Effector memory CD8-positive, alpha-beta T cell (primary cell): ENCODE results near the gene IST1.
A peak's percentile ranks its signal among the peaks of the same experiment; 100 is the strongest.

Source experiments
- ATAC-seq: fragments of 150-1000 bp; cut with Tn5 transposase; replicated peaks from 2 replicates; pipeline ENCODE4 v1.10.0; 2021; ENCODE audit warnings: mild to moderate bottlenecking, moderate library complexity
- DNase-seq, 3 experiments: peaks; one replicate each; pipeline ENCODE4 v3.0.0; 2021
- H3K27ac Mint-ChIP-seq, 2 donors: one replicate each; pipeline ENCODE4 v1.8.0; 2022; ENCODE audit warnings: mild to moderate bottlenecking in 2 of 2, mixed read lengths in 2 of 2, moderate library complexity in 2 of 2
- H3K27me3 Mint-ChIP-seq, 2 donors: one replicate each; pipeline ENCODE4 v1.8.0; 2022; ENCODE audit warnings: mixed read lengths in 2 of 2
- H3K36me3 Mint-ChIP-seq: one replicate; pipeline ENCODE4 v1.8.0; 2022; ENCODE audit warnings: mild to moderate bottlenecking, moderate library complexity, mixed read lengths; ENCODE audit not compliant: insufficient read depth
- H3K4me1 Mint-ChIP-seq, 2 donors: one replicate each; pipeline ENCODE4 v1.8.0; 2022; ENCODE audit warnings: low read depth in 2 of 2, mixed read lengths in 2 of 2
- H3K4me3 Mint-ChIP-seq, 2 donors: one replicate each; pipeline ENCODE4 v1.8.0; 2022; ENCODE audit warnings: mild to moderate bottlenecking in 2 of 2, mixed read lengths in 2 of 2, moderate library complexity in 2 of 2
- H3K9me3 Mint-ChIP-seq, 2 donors: one replicate each; pipeline ENCODE4 v1.8.0; 2022; ENCODE audit warnings: mixed read lengths in 2 of 2
- total RNA-seq, 9 experiments: gene quantifications; one replicate each; lab custom pipeline; 2026; lab: John Stamatoyannopoulos, UW

The IST1 gene
- 161 to 337 (median 202) reads per million in 9 experiments for total RNA-seq

- peak within 1 kb of the TSS; percentile 98 for H3K4me3 Mint-ChIP-seq
- H3K9me3 Mint-ChIP-seq, result no peaks in the 10 kb centered on the region
- peak within 1 kb of the TSS; percentile 98 for H3K27ac Mint-ChIP-seq
- peaks cover 23 to 24% of the 10 kb centered on the region in 2 donors for H3K4me1 Mint-ChIP-seq
- no peaks in the 10 kb centered on the region for H3K27me3 Mint-ChIP-seq
- DNase-seq (peak; percentile 97 to 98 (median 97)), ATAC-seq (peak; percentile 88)
- H3K36me3 Mint-ChIP-seq, result peaks cover 51% of the 10 kb centered on the region
Observed at GRCh38 chr16:71894921-71895678, at the start of gene IST1. TSS of gene IST1 (plus strand) at chr16:71895531. CDS start at chr16:71915641, 20,110 bp downstream.

- DNase-seq, result peak; percentile 91 to 97 (median 97)
- peak; percentile 93 for ATAC-seq
- Mint-ChIP-seq H3K27ac (peak within 1 kb of the TSS; percentile 97 to 98), H3K27me3 (no peaks in the 10 kb centered on the region), H3K36me3 (peaks cover 45% of the 10 kb centered on the region), H3K4me1 (peaks cover 18 to 35% of the 10 kb centered on the region in 2 donors), H3K9me3 (no peaks in the 10 kb centered on the region), H3K4me3 (peak within 1 kb of the TSS; percentile 94 to 98)
Observed at GRCh38 chr16:71845639-71846430, 49.5 kb upstream of the IST1 start, which contains the start of gene ATXN1L. TSS of gene ATXN1L (plus strand) at chr16:71845976. CDS start at chr16:71849741, 3,765 bp downstream.

GRCh38 chr16:71846431-71846830, 48.9 kb upstream of the IST1 start:
- Mint-ChIP-seq H3K27me3 (no peaks in the 10 kb centered on the region), H3K9me3 (no peaks in the 10 kb centered on the region), H3K36me3 (peaks cover 51% of the 10 kb centered on the region), H3K4me1 (peaks cover 19 to 38% of the 10 kb centered on the region in 2 donors), H3K27ac (peak overlapping the region; percentile 97 to 98), H3K4me3 (peak overlapping the region; percentile 94 to 98)
- ATAC-seq, result no peak
- peak in 2 of 3 experiments; percentile 7 to 17 for DNase-seq

- Mint-ChIP-seq H3K27me3 (no peaks in the 10 kb centered on the region), H3K9me3 (no peaks in the 10 kb centered on the region), H3K4me3 (peak overlapping the region; percentile 94 to 98), H3K4me1 (peaks cover 22 to 43% of the 10 kb centered on the region in 2 donors), H3K27ac (peak overlapping the region; percentile 97 to 98), H3K36me3 (peaks cover 57% of the 10 kb centered on the region)
- ATAC-seq (no peak), DNase-seq (no peak)
Observed at GRCh38 chr16:71847096-71847495, 48.2 kb upstream of the IST1 start.

- Mint-ChIP-seq H3K4me1 (peaks cover 32 to 52% of the 10 kb centered on the region in 2 donors), H3K9me3 (no peaks in the 10 kb centered on the region), H3K4me3 (no peak overlapping the region), H3K36me3 (peaks cover 68% of the 10 kb centered on the region), H3K27ac (no peak overlapping the region), H3K27me3 (no peaks in the 10 kb centered on the region)
- no peak for DNase-seq
- ATAC-seq, result no peak
Observed at GRCh38 chr16:71848622-71849021, 46.7 kb upstream of the IST1 start.

GRCh38 chr16:71851746-71852145, 43.6 kb upstream of the IST1 start:
- Mint-ChIP-seq H3K27ac (peak overlapping the region; percentile 65 to 85), H3K27me3 (no peaks in the 10 kb centered on the region), H3K4me3 (no peak overlapping the region), H3K9me3 (no peaks in the 10 kb centered on the region), H3K4me1 (peaks cover 45 to 65% of the 10 kb centered on the region in 2 donors), H3K36me3 (peaks cover 58% of the 10 kb centered on the region)
- DNase-seq (no peak), ATAC-seq (no peak)

GRCh38 chr16:71852158-71852557, 43.2 kb upstream of the IST1 start:
- ATAC-seq, result no peak
- DNase-seq, result no peak
- H3K9me3 Mint-ChIP-seq, result no peaks in the 10 kb centered on the region
- H3K36me3 Mint-ChIP-seq, result peaks cover 55% of the 10 kb centered on the region
- H3K4me3 Mint-ChIP-seq, result no peak overlapping the region
- peak overlapping the region; percentile 65 to 85 for H3K27ac Mint-ChIP-seq
- no peaks in the 10 kb centered on the region for H3K27me3 Mint-ChIP-seq
- peaks cover 42 to 65% of the 10 kb centered on the region in 2 donors for H3K4me1 Mint-ChIP-seq

GRCh38 chr16:71852561-71852960, 42.8 kb upstream of the IST1 start:
- H3K4me3 Mint-ChIP-seq, result no peak overlapping the region

GRCh38 chr16:71853413-71853812, 41.9 kb upstream of the IST1 start:
- Mint-ChIP-seq H3K9me3 (no peaks in the 10 kb centered on the region), H3K36me3 (peaks cover 50% of the 10 kb centered on the region), H3K27ac (peak overlapping the region; percentile 85 to 90), H3K27me3 (no peaks in the 10 kb centered on the region), H3K4me1 (peaks cover 37 to 59% of the 10 kb centered on the region in 2 donors), H3K4me3 (no peak overlapping the region)
- DNase-seq, result no peak
- ATAC-seq, result no peak

More at GRCh38 chr16:71852561-71852960, 42.8 kb upstream of the IST1 start:
- no peak for DNase-seq
- Mint-ChIP-seq H3K27ac (peak overlapping the region; percentile 65 to 85), H3K9me3 (no peaks in the 10 kb centered on the region), H3K27me3 (no peaks in the 10 kb centered on the region), H3K36me3 (peaks cover 55% of the 10 kb centered on the region), H3K4me1 (peaks cover 39 to 65% of the 10 kb centered on the region in 2 donors)
- ATAC-seq, result no peak

- H3K4me1 Mint-ChIP-seq, result peaks cover 37 to 63% of the 10 kb centered on the region in 2 donors
- DNase-seq, result no peak
- H3K4me3 Mint-ChIP-seq, result peak overlapping the region; percentile 48 to 69
- no peaks in the 10 kb centered on the region for H3K27me3 Mint-ChIP-seq
- H3K36me3 Mint-ChIP-seq, result peaks cover 40% of the 10 kb centered on the region
- peak overlapping the region; percentile 90 to 92 for H3K27ac Mint-ChIP-seq
- no peaks in the 10 kb centered on the region for H3K9me3 Mint-ChIP-seq
- ATAC-seq, result no peak
Observed at GRCh38 chr16:71854369-71854948, 40.9 kb upstream of the IST1 start.

- DNase-seq (peak; percentile 32 to 60 (median 40)), ATAC-seq (peak; percentile 94)
- Mint-ChIP-seq H3K4me3 (peak overlapping the region; percentile 61 to 69), H3K36me3 (peaks cover 34% of the 10 kb centered on the region), H3K9me3 (no peaks in the 10 kb centered on the region), H3K27me3 (no peaks in the 10 kb centered on the region), H3K27ac (peak overlapping the region; percentile 90 to 92), H3K4me1 (peaks cover 37 to 60% of the 10 kb centered on the region in 2 donors)
Observed at GRCh38 chr16:71855937-71856662, 39.2 kb upstream of the IST1 start.

GRCh38 chr16:71859762-71860521, 35.4 kb upstream of the IST1 start:
- ATAC-seq, result no peak
- H3K27ac Mint-ChIP-seq, result peak overlapping the region; percentile 63 to 88

More at GRCh38 chr16:71859762-71860521, 35.4 kb upstream of the IST1 start:
- Mint-ChIP-seq H3K4me3 (no peak overlapping the region), H3K9me3 (no peaks in the 10 kb centered on the region), H3K27me3 (no peaks in the 10 kb centered on the region), H3K4me1 (peaks cover 17 to 37% of the 10 kb centered on the region in 2 donors), H3K36me3 (peaks cover 35% of the 10 kb centered on the region)
- DNase-seq, result no peak
